HG02571 (cell line): Measurements from ENCODE around the gene CHST15.

ENCODE experiments used
- ATAC-seq: cut with Tn5 transposase; IDR thresholded peaks from one replicate; pipeline ENCODE4 v1.9.1; 2021; ENCODE audit warnings: mild to moderate bottlenecking, moderate library complexity; ENCODE audit not compliant: unreplicated experiment

Gene CHST15

GRCh38 chr10:124014416-124015154, 78.8 kb downstream of the CHST15 start:
- ATAC-seq: no peak

DNA sequence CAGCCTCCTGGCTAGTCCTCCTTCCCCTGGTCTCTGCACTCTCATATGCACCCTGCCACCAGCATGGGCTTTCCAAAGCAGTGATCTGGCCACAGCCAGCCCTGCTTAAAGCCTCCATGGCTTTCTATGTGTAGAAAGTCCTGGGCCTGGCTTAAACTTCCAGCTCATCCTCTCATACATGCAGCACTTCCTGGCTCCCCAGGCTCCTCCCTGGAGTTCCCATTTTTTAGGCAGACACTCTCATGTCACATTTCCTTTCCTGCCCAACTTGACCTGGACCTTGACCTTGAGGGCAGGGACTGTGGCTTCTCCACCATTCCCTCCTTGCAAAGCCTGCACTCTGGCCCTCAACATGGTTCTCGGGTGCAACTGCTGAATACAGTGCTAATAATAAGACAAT, 79.5 kb downstream of the CHST15 start:
- no peak for ATAC-seq

DNA sequence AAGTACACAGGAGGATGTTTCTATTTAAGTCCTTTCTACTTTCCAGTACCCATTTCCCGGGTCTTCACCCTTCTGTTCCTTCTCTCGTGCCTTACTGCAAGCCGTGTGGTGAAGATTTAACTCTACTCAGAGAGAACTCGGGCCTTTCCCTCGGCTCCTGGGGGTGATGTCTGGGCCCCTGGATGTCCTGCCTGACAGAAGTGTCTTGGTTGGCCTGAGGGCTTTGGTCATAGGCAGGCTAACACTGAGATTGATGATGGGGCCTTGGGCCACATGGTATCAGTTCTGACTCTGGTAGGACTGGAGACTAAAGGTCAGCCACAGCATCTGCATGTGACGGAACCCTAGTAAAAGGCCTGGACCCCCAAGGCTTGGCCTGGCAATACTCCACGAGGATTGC, 80.4 kb downstream of the CHST15 start:
- ATAC-seq: no peak

DNA sequence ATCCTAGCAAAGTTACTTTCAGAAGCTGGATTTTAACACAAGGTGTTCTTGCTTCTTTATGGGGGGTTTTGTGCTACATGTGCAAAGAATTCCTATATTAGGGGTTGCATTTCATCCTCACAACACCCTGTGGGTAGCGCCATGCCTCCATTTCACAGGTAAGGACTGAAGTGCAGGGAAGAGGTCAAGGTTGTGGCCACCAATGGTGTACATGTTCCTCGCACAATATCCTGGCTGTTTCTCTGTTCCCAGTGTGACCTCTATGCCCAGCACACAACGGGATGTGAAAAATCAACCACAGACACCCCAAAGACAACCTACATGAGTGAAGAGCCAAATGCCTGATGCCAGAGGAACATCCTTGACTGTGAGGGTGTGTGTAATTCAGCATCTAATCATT, 80.8 kb downstream of the CHST15 start:
- no peak for ATAC-seq

DNA sequence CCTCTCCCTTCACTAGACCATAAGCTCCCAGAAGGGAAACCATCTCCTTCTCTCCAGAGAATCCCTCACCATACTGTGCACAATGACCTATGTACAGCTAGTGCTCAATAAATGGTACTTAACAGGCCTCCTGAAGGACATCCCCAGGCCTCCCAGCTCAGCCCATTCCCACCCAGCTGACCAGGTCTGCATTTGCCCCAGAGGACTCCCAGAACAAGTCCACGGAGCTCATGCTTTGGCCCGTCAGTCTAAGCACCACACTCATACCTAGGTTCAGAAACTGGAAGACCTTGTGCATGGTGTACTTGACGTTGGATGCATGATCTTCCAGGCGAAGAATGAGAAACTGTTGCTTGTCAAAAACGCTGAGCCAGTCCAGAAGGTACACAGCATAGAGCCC, 81.3 kb downstream of the CHST15 start:
- ATAC-seq: no peak

DNA sequence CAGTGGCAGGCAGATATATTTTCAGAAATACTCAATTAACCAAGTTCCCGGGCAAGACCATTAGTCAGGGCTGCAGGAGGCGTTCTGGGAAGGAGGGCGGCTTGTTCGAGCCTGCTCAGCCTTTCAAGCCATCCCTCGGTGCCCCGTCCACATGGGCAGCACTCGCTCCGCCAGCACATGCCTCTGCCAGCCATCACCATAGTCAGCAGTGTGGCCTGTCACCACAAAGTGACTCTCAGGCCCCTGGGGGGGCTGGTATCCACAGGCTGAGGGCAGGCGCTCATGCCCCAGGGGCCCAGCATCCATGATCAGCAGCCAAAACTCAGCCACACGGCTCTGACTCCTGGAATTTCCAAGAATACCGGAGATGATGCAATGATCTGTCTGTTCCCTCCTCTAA, 81.9 kb downstream of the CHST15 start:
- no peak for ATAC-seq

- ATAC-seq: no peak
Observed at GRCh38 chr10:124010563-124011131, 82.8 kb downstream of the CHST15 start.

DNA sequence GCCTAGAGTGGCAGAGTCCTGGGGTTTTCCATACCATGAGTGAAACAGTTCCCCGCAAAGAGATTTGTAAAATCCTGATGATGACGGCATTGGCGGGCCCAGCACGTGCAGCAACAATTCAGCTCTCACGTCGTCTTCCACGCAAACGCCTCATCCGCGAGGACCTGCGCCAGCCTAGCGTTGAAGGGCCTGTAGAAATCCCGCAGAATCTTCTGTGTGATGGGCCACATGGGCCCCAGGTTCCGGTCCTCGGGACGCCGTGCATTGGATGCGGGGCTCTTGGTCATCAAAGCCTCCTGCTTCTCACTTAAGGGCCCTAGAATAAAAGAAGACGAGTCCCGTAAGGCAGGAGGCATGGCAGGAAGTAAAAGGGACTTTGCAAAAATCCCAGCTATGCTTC, 83.4 kb downstream of the CHST15 start:
- ATAC-seq: no peak

GRCh38 chr10:124009231-124010015, 84.0 kb downstream of the CHST15 start:
- ATAC-seq: no peak

- no peak for ATAC-seq
Observed at GRCh38 chr10:124008681-124009080, 84.7 kb downstream of the CHST15 start.

- ATAC-seq: no peak
Observed at GRCh38 chr10:124008187-124008586, 85.2 kb downstream of the CHST15 start.

GRCh38 chr10:124007773-124008145, 85.6 kb downstream of the CHST15 start:
- no peak for ATAC-seq

GRCh38 chr10:124007102-124007772, 86.2 kb downstream of the CHST15 start:
- ATAC-seq: no peak

DNA sequence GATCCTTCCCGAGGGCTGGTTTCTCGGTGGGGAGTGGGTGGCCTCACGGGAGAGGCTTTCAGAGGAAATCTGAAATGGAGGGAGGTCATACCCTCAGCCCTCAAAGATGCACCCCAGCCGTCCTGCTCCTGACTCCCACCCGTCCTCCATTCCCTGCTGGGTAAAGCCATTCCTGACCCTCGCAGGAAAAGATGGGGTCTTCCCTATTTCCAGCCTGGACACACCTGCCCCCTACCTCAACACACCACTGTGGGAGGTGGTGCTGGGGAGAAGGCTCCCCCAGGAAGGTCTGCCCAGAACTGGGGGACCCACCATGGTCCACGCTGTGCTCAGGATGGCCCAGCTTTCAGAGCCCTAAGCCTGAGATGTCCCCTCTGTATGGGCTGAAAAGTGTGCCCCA, 86.9 kb downstream of the CHST15 start:
- ATAC-seq: no peak

DNA sequence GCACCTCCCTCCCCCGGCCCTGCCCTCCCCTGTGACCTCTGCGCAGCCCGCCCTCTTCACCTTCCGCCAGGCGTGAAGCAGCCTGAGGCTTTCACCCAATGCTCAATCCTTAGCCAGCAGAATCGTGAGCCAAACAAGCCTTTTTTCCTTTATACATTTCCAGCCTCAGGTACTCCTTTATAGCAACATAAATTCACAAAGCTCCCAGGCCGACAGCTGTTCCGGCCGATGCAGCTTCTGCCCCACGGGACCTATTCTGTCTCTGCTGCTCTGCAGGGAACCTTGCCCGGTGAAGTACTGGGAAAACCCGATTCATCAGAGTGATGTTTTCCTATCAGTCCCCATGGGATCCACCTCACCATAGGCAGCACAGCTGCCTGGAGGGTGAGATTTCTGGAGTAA, 87.4 kb downstream of the CHST15 start:
- ATAC-seq: no peak

DNA sequence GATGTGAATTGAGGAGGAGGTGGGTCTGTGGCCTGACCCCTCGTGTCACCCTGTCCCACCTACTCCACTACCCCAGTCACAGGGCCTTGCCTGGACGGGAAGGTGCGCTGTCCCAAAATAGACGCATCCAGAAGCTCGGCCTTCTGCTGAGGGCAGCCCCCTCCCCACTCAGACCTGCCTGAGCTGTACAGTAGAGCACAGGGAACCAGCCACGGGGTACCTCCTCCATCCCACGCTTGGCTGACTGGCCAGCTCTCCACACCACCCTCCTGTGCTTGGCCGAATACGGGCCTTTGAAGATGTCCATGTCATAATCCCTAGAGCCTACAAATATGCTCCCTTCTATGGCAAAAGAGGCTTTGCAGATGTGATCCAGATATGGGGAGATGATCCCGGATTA, 88.3 kb downstream of the CHST15 start:
- no peak for ATAC-seq

- no peak for ATAC-seq
Observed at GRCh38 chr10:124004663-124005004, 88.8 kb downstream of the CHST15 start.

DNA sequence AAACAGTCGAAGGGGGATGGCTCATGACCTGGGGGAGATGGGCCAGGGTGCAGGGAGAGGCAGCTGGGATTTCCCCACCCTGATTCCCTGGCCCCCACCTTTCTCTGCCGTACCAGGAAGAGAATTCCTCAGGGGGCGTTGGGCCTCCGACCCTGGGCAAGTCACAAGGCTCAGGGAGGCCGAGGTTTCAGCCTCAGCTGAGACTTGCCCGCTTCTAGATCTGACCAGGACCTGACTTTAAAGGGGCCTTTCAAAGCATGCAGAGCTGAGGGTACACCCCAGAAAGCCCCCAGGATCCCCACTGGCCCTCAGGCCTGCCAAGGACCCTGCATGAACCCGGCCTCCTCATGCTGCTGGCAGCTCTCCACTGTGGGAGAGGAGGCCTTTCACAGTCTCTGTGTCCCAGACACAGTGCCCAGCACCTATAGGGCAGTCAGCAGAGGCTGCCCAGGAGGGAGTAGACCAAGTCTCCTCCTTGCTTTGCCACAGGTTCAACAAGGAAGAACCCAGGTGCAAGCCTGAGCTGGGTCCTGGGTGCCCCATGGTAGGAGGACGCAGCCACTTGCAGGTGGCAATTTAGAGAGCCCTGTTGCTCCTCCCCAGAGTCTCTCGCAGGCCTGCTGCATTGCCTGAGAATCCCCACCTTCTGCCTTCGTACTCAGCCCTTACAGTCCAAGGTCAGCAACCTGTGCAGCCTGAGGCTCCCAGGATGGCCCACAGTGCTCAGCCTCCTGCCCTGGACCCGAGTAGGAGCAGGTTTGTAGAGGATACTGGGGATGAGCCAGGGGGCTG, 89.3 kb downstream of the CHST15 start:
- ATAC-seq: no peak

- no peak for ATAC-seq
Observed at GRCh38 chr10:124003481-124003870, 89.9 kb downstream of the CHST15 start.

- ATAC-seq: no peak
Observed at GRCh38 chr10:124003070-124003419, 90.4 kb downstream of the CHST15 start.
